Measurements from ENCODE around the gene KCNJ6. TPM values are rescaled to one million over a fixed set of nuclear protein-coding genes. Genes with fewer than 3 reads are reported as not detected.

Gene KCNJ6
- total and polyA plus RNA-seq, 10 of the 15 experiments (the other 5 are each of a cell fraction or from before 2014, with no cell fraction given), result 0.03 to 0.07 (median 0.04) TPM; not detected in 7

GRCh38 chr21:37623183-37623582 lies 293.1 kb downstream of the KCNJ6 start (continued):
- TF ChIP-seq CTCF (IDR thresholded peaks at IDR 0.05 in 2 of 3, conservative IDR thresholded peaks at IDR 0.05 in 1 of 3; ENCODE audit: control insufficient read depth in 2 of 3, extremely low read depth in 1 of 3, insufficient read depth in 1 of 3, low read depth in 3 of 3, low read length in 3 of 3) (no peak), ATF2 (IDR thresholded peaks at IDR 0.05; ENCODE audit: low read length) (no peak), MTA2 (IDR thresholded peaks at IDR 0.05; ENCODE audit: low read depth) (no peak)

GRCh38 chr21:37622755-37623154 lies 293.5 kb downstream of the KCNJ6 start:
- no peak for FAIRE-seq
- CTCF ChIA-PET, result interaction anchor here (1.3 to 3.1 kb wide), 3 partner anchors 12 to 59 kb away, joined by 4 to 14 read pairs (median 5); no protein-coding TSS in a partner anchor
- H3K27ac ChIP-seq (ENCODE audit: control insufficient read depth, insufficient read depth), result no peak overlapping the region
- no peaks in the 10 kb centered on the region for H3K36me3 ChIP-seq (ENCODE audit: control insufficient read depth in 2 of 2, insufficient read depth in 2 of 2, low read length in 1 of 2)
- H2AFZ ChIP-seq (ENCODE audit: control insufficient read depth, low read depth, low read length), result no peak overlapping the region
- no TSS peak for BruUV-seq (replicated peaks)
- TF ChIP-seq MLLT1 (IDR thresholded peaks at IDR 0.05) (no peak), NFXL1 (IDR thresholded peaks at IDR 0.05; ENCODE audit: borderline replicate concordance) (no peak), ZBTB11 (CRISPR knock-in tag; IDR thresholded peaks at IDR 0.05) (no peak), ZNF207 (IDR thresholded peaks at IDR 0.05; ENCODE audit: borderline replicate concordance) (no peak), EZH2 (IDR thresholded peaks at IDR 0.05; ENCODE audit: borderline replicate concordance, control insufficient read depth, low read depth, low read length) (no peak), ZNF217 (IDR thresholded peaks at IDR 0.05) (no peak), ZBED1 (IDR thresholded peaks at IDR 0.05; ENCODE audit: borderline replicate concordance) (no peak)
- POLR2A ChIA-PET, result interaction anchor here (0.9 kb wide), 1 partner anchor 59 kb away, joined by 3 read pairs; no protein-coding TSS in a partner anchor
- 79% methylated on average over 8 of the region's 8 CpGs for WGBS (ENCODE audit: insufficient coverage, insufficient replicate concordance, low lambda C conversion rate, missing lambda C conversion rate)
- H3K9ac ChIP-seq (ENCODE audit: control insufficient read depth, insufficient read depth, low read length), result no peak overlapping the region
- RAD21 ChIA-PET (ENCODE audit: unreplicated experiment), result no interaction called here
- H4K20me1 ChIP-seq (ENCODE audit: control insufficient read depth, insufficient read depth), result no peaks in the 10 kb centered on the region
- H3K79me2 ChIP-seq (ENCODE audit: control insufficient read depth, insufficient read depth, low read length), result no peaks in the 10 kb centered on the region
- in situ Hi-C loops (cut with MboI), result no loop called here
- H3K9me3 ChIP-seq (replicated peaks; ENCODE audit: control insufficient read depth, insufficient read depth, low read length), result no peaks in the 10 kb centered on the region; the same call in 2 of the 3 replicates
- H3K4me1 ChIP-seq (ENCODE audit: control insufficient read depth, insufficient read depth, low read length), result peaks cover 3% of the 10 kb centered on the region; the same call in 1 of the 2 replicates
- H3K4me3 ChIP-seq, result no peak overlapping the region
- SMC1A ChIA-PET (ENCODE audit: uncharacterized antibody, unreplicated experiment), result no interaction called here
- no peak for ATAC-seq
- DNase-seq (ENCODE audit: low read depth, low spot score), result no peak
- no peak overlapping the region for H3K4me2 ChIP-seq (ENCODE audit: control insufficient read depth, insufficient read depth)
- no peaks in the 10 kb centered on the region for H3K27me3 ChIP-seq (replicated peaks in 1 of 2; ENCODE audit: control insufficient read depth in 2 of 2, insufficient read depth in 2 of 2, low read length in 1 of 2)
- intact Hi-C loops (cut with micrococcal nuclease; ENCODE audit: unreplicated experiment), result no loop called here

Measured in GM12878 (cell line).